Measurements from ENCODE around the gene ANKRD16. TPM values are rescaled to one million over a fixed set of nuclear protein-coding genes. Genes with fewer than 3 reads are reported as not detected.

ANKRD16 gene
- total and polyA plus RNA-seq, 2 of the 8 experiments (the other 6 are each of a cell fraction or from before 2014, with no cell fraction given) = 8.2 to 12.7 TPM

DNA sequence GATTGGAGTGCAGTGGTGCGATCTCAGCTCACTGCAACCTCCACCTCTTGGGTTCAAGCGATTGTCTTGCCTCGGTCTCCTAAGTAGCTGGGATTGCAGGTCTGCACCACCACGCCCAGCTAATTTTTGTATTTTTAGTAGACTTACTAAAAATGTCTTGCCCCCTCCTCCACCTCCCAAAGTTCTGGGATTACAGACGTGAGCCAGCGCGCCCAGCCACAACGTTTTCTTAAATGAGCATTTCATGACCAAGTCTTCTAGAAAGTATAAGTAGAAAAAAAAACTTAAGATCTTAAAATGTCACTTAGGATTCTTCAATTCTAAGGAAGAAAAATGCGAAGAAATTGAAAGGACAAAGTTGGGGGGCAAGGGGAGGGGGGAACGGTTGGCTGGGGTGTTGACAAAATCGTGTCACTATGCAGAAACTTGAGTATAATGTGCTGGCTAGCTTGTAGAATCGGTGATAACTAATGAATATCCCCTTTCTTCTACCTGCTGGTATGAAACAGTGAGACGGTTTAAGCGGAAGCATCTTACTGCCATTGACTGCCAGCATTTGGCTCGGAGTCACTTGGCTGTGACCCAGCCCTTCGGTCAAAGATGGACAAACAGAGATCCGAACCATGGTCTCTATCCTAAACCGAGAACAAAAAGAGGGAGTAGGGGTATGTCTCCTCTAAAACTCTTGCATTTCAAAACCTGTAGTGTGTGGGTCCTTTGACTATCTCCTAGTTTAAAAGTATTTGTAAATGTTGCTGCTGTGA lies 13.0 kb upstream of the ANKRD16 start:
- WGBS, 2 experiments (ENCODE audit: extremely low coverage in 1 of 2, insufficient coverage in 1 of 2, insufficient read length in 1 of 2, insufficient replicate concordance in 2 of 2, low coverage in 1 of 2, low lambda C conversion rate in 2 of 2, missing lambda C conversion rate in 1 of 2) = 94% methylated on average over 17 of the region's 18 CpGs; no CpG with 5 or more reads in 1 of the 2 experiments
- CTCF ChIA-PET (ENCODE audit: partially characterized antibody) = interaction anchor here (0.6 kb wide), 2 partner anchors 30 to 251 kb away, joined by 3 read pairs; no protein-coding TSS in a partner anchor
- TF ChIP-seq, protein P1, sequence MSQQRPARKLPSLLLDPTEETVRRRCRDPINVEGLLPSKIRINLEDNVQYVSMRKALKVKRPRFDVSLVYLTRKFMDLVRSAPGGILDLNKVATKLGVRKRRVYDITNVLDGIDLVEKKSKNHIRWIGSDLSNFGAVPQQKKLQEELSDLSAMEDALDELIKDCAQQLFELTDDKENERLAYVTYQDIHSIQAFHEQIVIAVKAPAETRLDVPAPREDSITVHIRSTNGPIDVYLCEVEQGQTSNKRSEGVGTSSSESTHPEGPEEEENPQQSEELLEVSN (IDR thresholded peaks at IDR 0.05) = no peak
- no peak for TF ChIP-seq SIRT6 (IDR thresholded peaks at IDR 0.05; ENCODE audit: low read length)
- no peak for TF ChIP-seq GABPA (IDR thresholded peaks at IDR 0.05; ENCODE audit: borderline replicate concordance, insufficient read depth, low read length)
- no peak for TF ChIP-seq TAF7 (optimal IDR thresholded peaks at IDR 0.05; ENCODE audit: borderline replicate concordance, low read depth, low read length)
- TF ChIP-seq HDAC6 (IDR thresholded peaks at IDR 0.05; ENCODE audit: low read depth, low read length) = no peak
- no peak for TF ChIP-seq SP1 (IDR thresholded peaks at IDR 0.05; ENCODE audit: low read depth, low read length)
- no peak for TF ChIP-seq KDM5A (IDR thresholded peaks at IDR 0.05; ENCODE audit: low read length)
- no peak for TF ChIP-seq RAD21 (IDR thresholded peaks at IDR 0.05 in 1 of 2, conservative IDR thresholded peaks at IDR 0.05 in 1 of 2; ENCODE audit: low read depth in 2 of 2, low read length in 2 of 2)
- no peak for TF ChIP-seq YY1 (IDR thresholded peaks at IDR 0.05; ENCODE audit: low read depth, low read length)
- TF ChIP-seq JUN (IDR thresholded peaks at IDR 0.05; ENCODE audit: low read depth, low read length) = no peak
- no peak for TF ChIP-seq KDM4A (IDR thresholded peaks at IDR 0.05; ENCODE audit: low read depth, low read length, severe bottlenecking)
- no peak for TF ChIP-seq RFX5 (IDR thresholded peaks at IDR 0.05; ENCODE audit: borderline replicate concordance, low read depth, low read length)

More for the DNA sequence above, 13.0 kb upstream of the ANKRD16 start:
- H3K4me2 ChIP-seq (ENCODE audit: insufficient read depth in 1 of 2, low read depth in 2 of 2, low read length in 2 of 2) = no peak overlapping the region
- POLR2A ChIA-PET (ENCODE audit: partially characterized antibody) = interaction anchor here (3.8 kb wide), 1 partner anchor 13 kb away, joined by 20 read pairs; the partner anchor contains the start of genes ANKRD16 and FBH1
- no peak for FAIRE-seq
- H3K79me2 ChIP-seq (ENCODE audit: control insufficient read depth in 1 of 2, insufficient read depth in 2 of 2, low read length in 2 of 2) = peaks cover 0 to 30% of the 10 kb centered on the region in 2 experiments; a peak in 3 of 4 replicates
- H3K18ac ChIP-seq (ENCODE audit: extremely low read depth, low read length) = no peak overlapping the region
- no peak overlapping the region for H2BK20ac ChIP-seq (ENCODE audit: low read length)
- H3K56ac ChIP-seq (replicated peaks; ENCODE audit: insufficient read length, low read depth, low read length) = no peak overlapping the region
- no peaks in the 10 kb centered on the region for H3K27me3 ChIP-seq (replicated peaks in 1 of 4; ENCODE audit: control insufficient read depth in 3 of 4, extremely low read depth in 1 of 4, insufficient read depth in 3 of 4, low read length in 3 of 4)
- peaks cover 4 to 8% of the 10 kb centered on the region in 2 experiments for H4K20me1 ChIP-seq (replicated peaks in 1 of 2; ENCODE audit: control insufficient read depth in 1 of 2, insufficient read depth in 2 of 2, low read length in 2 of 2)
- H3K23ac ChIP-seq (ENCODE audit: insufficient read length) = no peak overlapping the region
- no peak overlapping the region for H4K91ac ChIP-seq (replicated peaks; ENCODE audit: insufficient read length, low read length)
- no peak overlapping the region for H2BK120ac ChIP-seq (replicated peaks; ENCODE audit: low read depth, low read length)
- H3K9me3 ChIP-seq (ENCODE audit: insufficient read depth in 2 of 2, low read depth in 1 of 2, low read length in 1 of 2) = no peaks in the 10 kb centered on the region
- H2BK15ac ChIP-seq (ENCODE audit: low read length) = no peak overlapping the region
- no peak overlapping the region for H2AFZ ChIP-seq (ENCODE audit: low read length)
- H3K4me1 ChIP-seq (replicated peaks in 1 of 4; ENCODE audit: control insufficient read depth in 3 of 4, insufficient read depth in 4 of 4, low read length in 3 of 4) = no peaks in the 10 kb centered on the region
- no peak overlapping the region for H2BK5ac ChIP-seq (ENCODE audit: low read depth, low read length)
- no peak overlapping the region for H4K8ac ChIP-seq (ENCODE audit: extremely low read depth, insufficient read depth, low read length)
- no peak overlapping the region for H3K14ac ChIP-seq (ENCODE audit: insufficient read length)
- no peak overlapping the region for H2BK12ac ChIP-seq (ENCODE audit: low read depth, low read length)
- no peak overlapping the region for H2AK5ac ChIP-seq (ENCODE audit: low read depth, low read length)
- no peak overlapping the region for H3K27ac ChIP-seq (ENCODE audit: low read depth, low read length)
- H3K9ac ChIP-seq (replicated peaks in 1 of 4; ENCODE audit: extremely low read depth in 1 of 4, low read depth in 3 of 4, low read length in 3 of 4) = no peak overlapping the region
- no peaks in the 10 kb centered on the region for H3K23me2 ChIP-seq (ENCODE audit: low read depth, low read length)
- peaks cover 0 to 5% (median 4%) of the 10 kb centered on the region in 4 experiments; a peak in 4 of 8 replicates for H3K36me3 ChIP-seq (ENCODE audit: control insufficient read depth in 2 of 4, insufficient read depth in 4 of 4, low read length in 3 of 4)
- no peak for DNase-seq (ENCODE audit: low read depth in 1 of 2, low spot score in 2 of 2)
- no peak overlapping the region for H3K4me3 ChIP-seq (ENCODE audit: extremely low read depth in 1 of 4, insufficient read depth in 2 of 4, low read depth in 3 of 4, low read length in 4 of 4)
- H3K4ac ChIP-seq (replicated peaks; ENCODE audit: insufficient read length, low read depth, low read length) = no peak overlapping the region
- H4K5ac ChIP-seq (ENCODE audit: insufficient read length, low read depth, low read length) = no peak overlapping the region
- peaks cover 5% of the 10 kb centered on the region; the same call in 1 of the 2 replicates for H3K79me1 ChIP-seq (ENCODE audit: low read depth, low read length)
